Endothelial cell of umbilical vein (primary cell): Measurements from ENCODE around the gene RSPO3. TPM values are rescaled to one million over a fixed set of nuclear protein-coding genes. Genes with fewer than 3 reads are reported as not detected.

Source experiments
- BruUV-seq: library from RNA; stranded (reverse); fragments of 400-500 nt; replicated peaks from 2 replicates; lab custom pipeline; 2021; lab: Mats Ljungman, UMichigan
- CTCF ChIA-PET: fragments of 300-600, 350-600 bp; sonication (Branson Sonifier 250); formaldehyde crosslinking; loops from one replicate; lab custom pipeline; 2021; ENCODE audit warnings: antibody characterized with exemption, inconsistent platforms; lab: Charles Lee
- POLR2A ChIA-PET: fragments of 300-600, 350-600 bp; sonication (Branson Sonifier 250); formaldehyde crosslinking; loops from one replicate; lab custom pipeline; 2021; ENCODE audit warnings: antibody characterized with exemption, inconsistent platforms; lab: Charles Lee
- DNase-seq: peaks from one replicate; pipeline ENCODE4 v3.0.0-alpha.2; 2011; ENCODE audit warnings: low read depth, low spot score
- FAIRE-seq: peaks from 2 replicates; lab custom pipeline; 2011; peaks lifted over from hg19 to GRCh38; lab: Jason Lieb, UNC
- H2AFZ ChIP-seq: 2 replicates; pipeline ENCODE4 v1.6.0; 2012; ENCODE audit warnings: low read depth, low read length, control low read depth, inconsistent platforms
- H3K27ac ChIP-seq: 2 replicates; pipeline ENCODE4 v1.5.1; 2011; ENCODE audit warnings: low read depth, mild to moderate bottlenecking, control low read depth, low read length, moderate library complexity; ENCODE audit not compliant: insufficient read depth
- H3K27me3 ChIP-seq, 2 experiments: 2 replicates each; pipeline versions ENCODE4 v1.6.0 to v1.6.1; 2011; ENCODE audit warnings: low read length in 2 of 2, mixed read lengths in 1 of 2; ENCODE audit not compliant: control insufficient read depth in 2 of 2, insufficient read depth in 2 of 2
- H3K36me3 ChIP-seq, 2 experiments: 2 replicates in 1 of 2; 3 replicates in 1 of 2; pipeline ENCODE4 v1.5.1; 2011; ENCODE audit warnings: low read length in 2 of 2, mild to moderate bottlenecking in 1 of 2, moderate library complexity in 1 of 2; ENCODE audit not compliant: control insufficient read depth in 2 of 2, insufficient read depth in 2 of 2; ENCODE audit errors: extremely low read depth in 1 of 2
- H3K4me1 ChIP-seq: 3 replicates; pipeline ENCODE4 v1.5.1; 2011; ENCODE audit warnings: mild to moderate bottlenecking, low read length; ENCODE audit not compliant: control insufficient read depth, insufficient read depth; ENCODE audit errors: extremely low read depth
- H3K4me2 ChIP-seq: 2 replicates; pipeline ENCODE4 v1.6.1; 2011; ENCODE audit warnings: low read length, control low read depth, mixed read lengths; ENCODE audit not compliant: insufficient read depth
- H3K4me3 ChIP-seq, 3 experiments: fragments of 200-600 bp in 1 of 3; sonication (generic), shearing (Covaris generic) in 1 of 3; replicated peaks in 1 of 3; 2 replicates each; pipeline ENCODE4 v1.5.1; 2011 to 2016; ENCODE audit warnings: control low read depth in 3 of 3, low read length in 3 of 3, mild to moderate bottlenecking in 2 of 3, inconsistent platforms in 1 of 3, low read depth in 1 of 3, moderate library complexity in 1 of 3; ENCODE audit not compliant: insufficient read depth in 1 of 3
- H3K79me2 ChIP-seq: 2 replicates; pipeline ENCODE4 v1.6.0; 2012; ENCODE audit warnings: low read length, inconsistent platforms; ENCODE audit not compliant: control insufficient read depth, insufficient read depth
- H3K9ac ChIP-seq: replicated peaks from 2 replicates; pipeline ENCODE3; 2011; ENCODE audit warnings: low read length, control low read depth; ENCODE audit not compliant: insufficient read depth; ENCODE audit errors: extremely low read depth
- H3K9me1 ChIP-seq: replicated peaks from 3 replicates; pipeline ENCODE4 v1.6.0; 2011; ENCODE audit warnings: mild to moderate bottlenecking, low read length; ENCODE audit not compliant: control insufficient read depth, insufficient read depth; ENCODE audit errors: extremely low read depth
- H3K9me3 ChIP-seq: replicated peaks from 2 replicates; pipeline ENCODE4 v1.5.1; 2012; ENCODE audit warnings: low read length, inconsistent platforms; ENCODE audit not compliant: control insufficient read depth, insufficient read depth
- H4K20me1 ChIP-seq: replicated peaks from 2 replicates; pipeline ENCODE3; 2011; ENCODE audit warnings: mild to moderate bottlenecking, low read length; ENCODE audit not compliant: control insufficient read depth, insufficient read depth; ENCODE audit errors: extremely low read depth
- CTCF ChIP-seq, 2 donors: IDR thresholded peaks; 1 replicate in 1 of 2; 2 replicates in 1 of 2; pipeline ENCODE4 v1.5.1; 2011; ENCODE audit warnings: low read length in 2 of 2, mild to moderate bottlenecking in 2 of 2, moderate library complexity in 2 of 2, control low read depth in 1 of 2, inconsistent platforms in 1 of 2, low read depth in 1 of 2; ENCODE audit not compliant: insufficient read depth in 1 of 2; ENCODE audit errors: extremely low read depth in 1 of 2
- EZH2 ChIP-seq: IDR thresholded peaks from 2 replicates; pipeline ENCODE4 v1.6.1; 2012; ENCODE audit warnings: borderline replicate concordance, low read depth, mild to moderate bottlenecking, moderate library complexity, low read length, inconsistent platforms; ENCODE audit not compliant: severe bottlenecking
- FOS ChIP-seq: IDR thresholded peaks from 2 replicates; pipeline ENCODE4 v1.6.1; 2011; ENCODE audit warnings: mild to moderate bottlenecking, low read length, moderate library complexity, borderline replicate concordance; ENCODE audit not compliant: insufficient read depth
- GATA2 ChIP-seq: IDR thresholded peaks from 2 replicates; pipeline ENCODE4 v1.7.0; 2011; ENCODE audit warnings: low read depth, mild to moderate bottlenecking, moderate library complexity, mixed read lengths, low read length; ENCODE audit not compliant: insufficient read length, insufficient read depth
- JUN ChIP-seq: IDR thresholded peaks from 2 replicates; pipeline ENCODE4 v1.6.1; 2011; ENCODE audit warnings: borderline replicate concordance, low read depth; ENCODE audit not compliant: insufficient read length, insufficient read depth
- MAX ChIP-seq: IDR thresholded peaks from 2 replicates; pipeline ENCODE4 v1.6.1; 2011; ENCODE audit not compliant: insufficient read depth, insufficient read length
- MYC ChIP-seq: IDR thresholded peaks from one replicate; pipeline ENCODE4 v1.6.1; 2011; ENCODE audit warnings: mild to moderate bottlenecking, low read depth, low read length
- POLR2A ChIP-seq: IDR thresholded peaks from 2 replicates; pipeline ENCODE4 v1.6.1; 2012; ENCODE audit warnings: low read depth, mild to moderate bottlenecking, control low read depth, low read length
- POLR2AphosphoS5 ChIP-seq: IDR thresholded peaks from 2 replicates; pipeline ENCODE4 v1.6.1; 2012; ENCODE audit warnings: low read depth, mild to moderate bottlenecking, control low read depth, low read length, moderate library complexity; ENCODE audit not compliant: insufficient read depth
- dilution Hi-C: fragments of 300-500 bp; cut with MboI; formaldehyde crosslinking; loops from one replicate; pipeline ENCODE4 v1.15.0; 2019; ENCODE audit warnings: low sequenced_read_pairs; ENCODE audit not compliant: extremely low pct_ligation_motif_present
- intact Hi-C: fragments of 100-400 bp; cut with micrococcal nuclease; formaldehyde crosslinking; loops from one replicate; pipeline ENCODE4 v1.10.0; 2022
- polyA plus RNA-seq, 4 experiments: library from polyadenylated mRNA; depleted of rRNA in 3 of 4; stranded (reverse) in 3 of 4; unstranded in 1 of 4; fragments of >200 nt; gene quantifications; 2 replicates each; pipeline versions ENCODE4 v1.2.1 to v1.2.3, GENCODE V29; 2011 to 2012; ENCODE audit warnings: missing spikeins in 1 of 4
- total RNA-seq: library from RNA; stranded (reverse); gene quantifications from 2 replicates; pipeline ENCODE4 v1.2.3, GENCODE V29; 2021

Gene RSPO3
- total and polyA plus RNA-seq, 2 donors (not counting 3 experiments of a cell fraction or from before 2014, with no cell fraction given) = 1.8 to 11.1 TPM

GRCh38 chr6:127190552-127190951, 72.1 kb downstream of the RSPO3 start:
- H3K9me3 ChIP-seq = no peaks in the 10 kb centered on the region
- ChIA-PET POLR2A (interaction anchor here (1.0 kb wide), 1 partner anchor 76 kb away, joined by 3 read pairs; the partner anchor contains the start of gene RNF146), CTCF (interaction anchor here (0.5 to 6.8 kb wide), 70 partner anchors 8 to 1199 kb away, joined by 3 to 115 read pairs (median 4); partner anchors contain the start of genes RNF146 and RSPO3)
- no peak for FAIRE-seq
- no peak overlapping the region for H3K4me2 ChIP-seq
- no peaks in the 10 kb centered on the region for H3K27me3 ChIP-seq
- intact Hi-C loops (loop anchor here (1.0 to 5.0 kb wide), 10 partner anchors 14 to 1193 kb away; partner anchors contain the start of genes CENPW and RNF146), dilution Hi-C loops (no loop called here)
- H3K27ac ChIP-seq = no peak overlapping the region
- H3K9me1 ChIP-seq = no peaks in the 10 kb centered on the region
- DNase-seq = peak; percentile 57
- H3K4me3 ChIP-seq = no peak overlapping the region
- no peaks in the 10 kb centered on the region for H3K79me2 ChIP-seq
- H3K4me1 ChIP-seq = no peaks in the 10 kb centered on the region
- no peaks in the 10 kb centered on the region for H4K20me1 ChIP-seq
- H2AFZ ChIP-seq = no peak overlapping the region
- no peak overlapping the region for H3K9ac ChIP-seq
- TF ChIP-seq CTCF (IDR thresholded peaks at IDR 0.05; ENCODE audit: extremely low read depth in 1 of 2, insufficient read depth in 1 of 2, low read depth in 1 of 2, low read length in 2 of 2) (peak; percentile 48 to 51), POLR2AphosphoS5 (no peak), EZH2 (no peak)
- BruUV-seq = no TSS peak
- H3K36me3 ChIP-seq = no peaks in the 10 kb centered on the region

GRCh38 chr6:127191716-127192115, 73.2 kb downstream of the RSPO3 start:
- no peak for TF ChIP-seq GATA2
- TF ChIP-seq JUN = no peak
- TF ChIP-seq EZH2 = no peak
- no peak for TF ChIP-seq MAX
- TF ChIP-seq FOS = no peak
- no peak for TF ChIP-seq MYC
- no peak for TF ChIP-seq CTCF (IDR thresholded peaks at IDR 0.05; ENCODE audit: extremely low read depth in 1 of 2, insufficient read depth in 1 of 2, low read depth in 1 of 2, low read length in 2 of 2)
- TF ChIP-seq POLR2A = no peak
- TF ChIP-seq POLR2AphosphoS5 = no peak
- H3K79me2 ChIP-seq = no peaks in the 10 kb centered on the region
- no peaks in the 10 kb centered on the region for H3K36me3 ChIP-seq
- CTCF ChIA-PET = interaction anchor here (1.1 to 6.8 kb wide), 12 partner anchors 10 to 1140 kb away, joined by 3 to 115 read pairs (median 18); partner anchors contain the start of genes RNF146 and RSPO3
- intact Hi-C loops = loop anchor here (2.0 to 5.0 kb wide), 8 partner anchors 15 to 1194 kb away; partner anchors contain the start of genes CENPW and RNF146
- H3K4me3 ChIP-seq = no peak overlapping the region
- H3K4me1 ChIP-seq = no peaks in the 10 kb centered on the region
- dilution Hi-C loops = no loop called here
- no TSS peak for BruUV-seq
- H4K20me1 ChIP-seq = no peaks in the 10 kb centered on the region
- H3K4me2 ChIP-seq = no peak overlapping the region
- POLR2A ChIA-PET = no interaction called here
- no peaks in the 10 kb centered on the region for H3K9me3 ChIP-seq
- FAIRE-seq (no peak), DNase-seq (peak; percentile 24)
- no peaks in the 10 kb centered on the region for H3K27me3 ChIP-seq
- no peak overlapping the region for H3K9ac ChIP-seq
- no peak overlapping the region for H3K27ac ChIP-seq
- no peaks in the 10 kb centered on the region for H3K9me1 ChIP-seq
- no peak overlapping the region for H2AFZ ChIP-seq
